ENCODE data around the gene HIP1R.

HIP1R gene

GRCh38 chr12:122867691-122868461, 32.6 kb downstream of the HIP1R start:
- peak; percentile 17; the same call in 1 of the 3 replicates for ATAC-seq
- TF ChIP-seq CREB5 (CRISPR knock-in tag; IDR thresholded peaks at IDR 0.05; ENCODE audit: low read depth) (no peak), PPARA (CRISPR knock-in tag; IDR thresholded peaks at IDR 0.05; ENCODE audit: borderline replicate concordance) (no peak), ZNF70 (CRISPR knock-in tag; IDR thresholded peaks at IDR 0.05) (no peak), CSDC2 (CRISPR knock-in tag; IDR thresholded peaks at IDR 0.05) (no peak), ZNF8 (CRISPR knock-in tag; IDR thresholded peaks at IDR 0.05) (no peak), ZNF565 (CRISPR knock-in tag; conservative IDR thresholded peaks at IDR 0.05; ENCODE audit: low read depth) (no peak), SNAI2 (CRISPR knock-in tag; IDR thresholded peaks at IDR 0.05) (no peak), TCF4 (CRISPR knock-in tag; IDR thresholded peaks at IDR 0.05; ENCODE audit: borderline replicate concordance) (no peak), RARB (CRISPR knock-in tag; IDR thresholded peaks at IDR 0.05) (no peak)

- TF ChIP-seq TOX (CRISPR knock-in tag; IDR thresholded peaks at IDR 0.05; ENCODE audit: borderline replicate concordance) (no peak), CSDC2 (CRISPR knock-in tag; IDR thresholded peaks at IDR 0.05) (no peak), RARB (CRISPR knock-in tag; IDR thresholded peaks at IDR 0.05) (no peak), ZFP3 (CRISPR knock-in tag; IDR thresholded peaks at IDR 0.05) (no peak), CREB5 (CRISPR knock-in tag; IDR thresholded peaks at IDR 0.05; ENCODE audit: low read depth) (no peak)
- no peak for ATAC-seq
Observed at GRCh38 chr12:122868471-122869177, 33.4 kb downstream of the HIP1R start.

- ATAC-seq = no peak
- no peak for TF ChIP-seq ZFP30 (CRISPR knock-in tag; IDR thresholded peaks at IDR 0.05)
- no peak for TF ChIP-seq TOX (CRISPR knock-in tag; IDR thresholded peaks at IDR 0.05; ENCODE audit: borderline replicate concordance)
- TF ChIP-seq ZNF70 (CRISPR knock-in tag; IDR thresholded peaks at IDR 0.05) = no peak
- no peak for TF ChIP-seq CSDC2 (CRISPR knock-in tag; IDR thresholded peaks at IDR 0.05)
- TF ChIP-seq ZNF565 (CRISPR knock-in tag; conservative IDR thresholded peaks at IDR 0.05; ENCODE audit: low read depth) = no peak
- TF ChIP-seq ARNTL (CRISPR knock-in tag; IDR thresholded peaks at IDR 0.05; ENCODE audit: borderline replicate concordance, low read depth) = no peak
- TF ChIP-seq PATZ1 (CRISPR knock-in tag; IDR thresholded peaks at IDR 0.05; ENCODE audit: borderline replicate concordance) = no peak
- no peak for TF ChIP-seq OSR1 (CRISPR knock-in tag; IDR thresholded peaks at IDR 0.05)
Observed at GRCh38 chr12:122869207-122869973, 34.1 kb downstream of the HIP1R start.

- TF ChIP-seq TCF4 (CRISPR knock-in tag; IDR thresholded peaks at IDR 0.05; ENCODE audit: borderline replicate concordance) (no peak), OSR1 (CRISPR knock-in tag; IDR thresholded peaks at IDR 0.05) (no peak), ZNF565 (CRISPR knock-in tag; conservative IDR thresholded peaks at IDR 0.05; ENCODE audit: low read depth) (no peak), RARB (CRISPR knock-in tag; IDR thresholded peaks at IDR 0.05) (no peak), PPARA (CRISPR knock-in tag; IDR thresholded peaks at IDR 0.05; ENCODE audit: borderline replicate concordance) (no peak), BACH2 (CRISPR knock-in tag; IDR thresholded peaks at IDR 0.05; ENCODE audit: borderline replicate concordance) (no peak)
- no peak for ATAC-seq
Observed at GRCh38 chr12:122870163-122870842, 35.0 kb downstream of the HIP1R start.
